Pancreas (tissue), 10 donors: ENCODE results near the gene PIK3IP1. TPM values are rescaled to one million over a fixed set of nuclear protein-coding genes. Genes with fewer than 3 reads are reported as not detected.

Source experiments
- ATAC-seq, 4 donors: fragments of 200-7000 bp; cut with Tn5 transposase; one replicate each; pipeline versions ENCODE4 v1.8.0 to v1.9.1; 2020; ENCODE audit warnings: mild to moderate bottlenecking in 4 of 4, moderate library complexity in 4 of 4
- DNase-seq, 6 donors: peaks; one replicate each; pipeline ENCODE4 v3.0.0-alpha.2; 2020
- FAIRE-seq: peaks from 2 replicates; lab custom pipeline; 2012; peaks lifted over from hg19 to GRCh38; lab: Jason Lieb, UNC
- H3K27ac ChIP-seq, 4 donors: fragments of 200-600 bp; sonication (generic); 1 replicate in 3 of 4; 2 replicates in 1 of 4; pipeline versions ENCODE4 v1.5.0 to v1.8.0; 2020
- H3K27me3 ChIP-seq, 4 donors: fragments of 200-600 bp; one replicate each; pipeline ENCODE4 v1.8.0; 2021
- H3K36me3 ChIP-seq, 3 donors: fragments of 200-600 bp; sonication (generic) in 1 of 3; one replicate each; pipeline versions ENCODE4 v1.5.0 to v1.8.0; 2020 to 2021
- H3K4me1 ChIP-seq, 3 donors: fragments of 200-600 bp; one replicate each; pipeline ENCODE4 v1.8.0; 2021
- H3K4me3 ChIP-seq, 4 donors: fragments of 200-600 bp; sonication (generic) in 2 of 4; one replicate each; pipeline versions ENCODE4 v1.5.0 to v1.8.0; 2020 to 2021
- H3K9me3 ChIP-seq, 4 donors: fragments of 200-600 bp; one replicate each; pipeline ENCODE4 v1.8.0; 2021
- CTCF ChIP-seq, 4 donors: fragments of 200-600 bp; sonication (generic) in 3 of 4; IDR thresholded peaks; one replicate each; pipeline versions ENCODE4 v1.5.0 to v1.8.0; 2021; ENCODE audit warnings: antibody characterized with exemption in 4 of 4
- WGBS, 2 donors: extraction: QIAGEN DNeasy Blood & Tissue Kit; methylation state at CpG; one replicate each; pipeline ENCODE4 v1.1.7; 2013; 5-methylcytosine and 5-hydroxymethylcytosine counted together
- intact Hi-C, 3 donors: fragments of 100-400 bp; cut with DNase I; formaldehyde crosslinking; loops; one replicate each; pipeline versions ENCODE4 v1.11.1 to v1.14.2; 2022
- polyA plus RNA-seq, 2 donors: library from polyadenylated mRNA; stranded (reverse); fragments of 200-250 nt; gene quantifications; one replicate each; pipeline ENCODE4 v1.2.3, GENCODE V29; 2013
- total RNA-seq, 6 donors: library from RNA; stranded (reverse); fragmentation: NEBNext Ultra II Directional in 4 of 6; extraction: Animal tissue kit (Norgen Biotek cat#: 25700) in 4 of 6; gene quantifications; one replicate each; pipeline versions ENCODE4 v1.2.1 to v1.2.4, GENCODE V29; 2021 to 2023
- donor health status: healthy with polysubstance abuse.
- donor health status: DM: no; HTN: no; CAD: no; lungs with moderate emphysema.
- donor health status: DM: no; HTN: no; CAD: no.
- donor health status: control.
- donor health status: control.
- donor health status: Bipolar disorder and iron deficiency.
- donor health status: DM: yes; HTN: yes; CAD: no.
- donor health status: DM: no; HTN: no; CAD: no.
- donor health status: DM: no; HTN: no; CAD: no.
- donor health status: DM: yes; HTN: yes; CAD: no.

PIK3IP1 gene
- total and polyA plus RNA-seq, 8 donors = 2.4 to 24.5 (median 5.7) TPM

GRCh38 chr22:31277741-31278140 is 14.5 kb downstream of the PIK3IP1 start:
- WGBS, 2 donors = 75 to 86% methylated on average over 5 of the region's 5 CpGs
- H3K27me3 ChIP-seq = no peaks in the 10 kb centered on the region
- no peak overlapping the region for H3K4me3 ChIP-seq
- FAIRE-seq (no peak), DNase-seq (peak in 1 of 6 donors; percentile 3), ATAC-seq (no peak)
- H3K27ac ChIP-seq = no peak overlapping the region
- no peaks in the 10 kb centered on the region for H3K9me3 ChIP-seq
- intact Hi-C loops = no loop called here
- peaks cover 4 to 25% (median 10%) of the 10 kb centered on the region in 3 donors for H3K36me3 ChIP-seq
- TF ChIP-seq CTCF (IDR thresholded peaks at IDR 0.05) = no peak
- no peaks in the 10 kb centered on the region for H3K4me1 ChIP-seq

GRCh38 chr22:31276426-31277167 is 15.7 kb downstream of the PIK3IP1 start:
- no peaks in the 10 kb centered on the region for H3K4me1 ChIP-seq
- H3K9me3 ChIP-seq = no peaks in the 10 kb centered on the region
- no peak overlapping the region for H3K27ac ChIP-seq
- WGBS, 2 donors = 93 to 94% methylated on average over 59 to 69 of the region's 69 CpGs
- ATAC-seq (no peak), FAIRE-seq (no peak), DNase-seq (peak in 1 of 6 donors; percentile 36)
- H3K4me3 ChIP-seq = no peak overlapping the region
- intact Hi-C loops = no loop called here
- TF ChIP-seq CTCF (IDR thresholded peaks at IDR 0.05) = no peak
- peaks cover 4 to 26% (median 10%) of the 10 kb centered on the region in 3 donors for H3K36me3 ChIP-seq
- H3K27me3 ChIP-seq = no peaks in the 10 kb centered on the region

GRCh38 chr22:31275576-31275975 is 16.7 kb downstream of the PIK3IP1 start:
- DNase-seq (no peak), FAIRE-seq (no peak), ATAC-seq (no peak)
- 57 to 59% methylated on average over 5 of the region's 5 CpGs for WGBS, 2 donors
- Histone ChIP-seq H3K27ac (no peak overlapping the region), H3K4me3 (no peak overlapping the region), H3K4me1 (no peaks in the 10 kb centered on the region), H3K27me3 (no peaks in the 10 kb centered on the region), H3K36me3 (peaks cover 4 to 26% (median 10%) of the 10 kb centered on the region in 3 donors), H3K9me3 (no peaks in the 10 kb centered on the region)
- no peak for TF ChIP-seq CTCF (IDR thresholded peaks at IDR 0.05)
- intact Hi-C loops = no loop called here

- 31 to 41% methylated on average over 6 of the region's 6 CpGs for WGBS, 2 donors
- Histone ChIP-seq H3K9me3 (no peaks in the 10 kb centered on the region), H3K36me3 (peaks cover 4 to 26% (median 10%) of the 10 kb centered on the region in 3 donors), H3K4me1 (no peaks in the 10 kb centered on the region), H3K27me3 (no peaks in the 10 kb centered on the region), H3K4me3 (no peak overlapping the region), H3K27ac (no peak overlapping the region)
- DNase-seq (peak in 1 of 6 donors; percentile 40), FAIRE-seq (no peak), ATAC-seq (peak in 2 of 4 donors; percentile 5 to 17)
- intact Hi-C loops = no loop called here
- no peak for TF ChIP-seq CTCF (IDR thresholded peaks at IDR 0.05)
Measured at GRCh38 chr22:31275018-31275417, 17.3 kb downstream of the PIK3IP1 start.

- DNase-seq (peak in 1 of 6 donors; percentile 26), FAIRE-seq (no peak)
- intact Hi-C loops = no loop called here
Measured at GRCh38 chr22:31274017-31274416, 18.3 kb downstream of the PIK3IP1 start.

More at GRCh38 chr22:31274017-31274416, 18.3 kb downstream of the PIK3IP1 start:
- Histone ChIP-seq H3K27ac (no peak overlapping the region), H3K9me3 (no peaks in the 10 kb centered on the region), H3K36me3 (peaks cover 4 to 26% (median 10%) of the 10 kb centered on the region in 3 donors), H3K27me3 (no peaks in the 10 kb centered on the region), H3K4me3 (no peak overlapping the region), H3K4me1 (no peaks in the 10 kb centered on the region)
- ATAC-seq = peak; percentile 39 to 79 (median 68)
- no peak for TF ChIP-seq CTCF (IDR thresholded peaks at IDR 0.05)
- 38 to 40% methylated on average over 3 of the region's 3 CpGs for WGBS, 2 donors
